Motor neuron (in vitro differentiated cells): Measurements from ENCODE around the gene DHRS12. TPM values are rescaled to one million over a fixed set of nuclear protein-coding genes. Genes with fewer than 3 reads are reported as not detected.
A peak's percentile ranks its signal among the peaks of the same experiment; 100 is the strongest.

Experiments used
- ATAC-seq, 8 experiments: fragments of 200-7000 bp; cut with Tn5 transposase; replicated peaks in 6 of 8; 2 replicates each; pipeline ENCODE4 v1.8.0; 2021; ENCODE audit warnings: mild to moderate bottlenecking in 8 of 8, moderate library complexity in 8 of 8
- H3K27ac ChIP-seq, 2 donors: fragments of 250-450 bp; sonication (Bioruptor Pico); 2 replicates each; pipeline ENCODE4 v1.9.0; 2021; ENCODE audit warnings: antibody characterized with exemption in 2 of 2, mild to moderate bottlenecking in 2 of 2, moderate library complexity in 1 of 2
- H3K4me1 ChIP-seq, 2 donors: fragments of 250-450 bp; sonication (Bioruptor Pico); replicated peaks in 1 of 2; 2 replicates each; pipeline ENCODE4 v1.6.1; 2021; ENCODE audit warnings: antibody characterized with exemption in 2 of 2, mild to moderate bottlenecking in 2 of 2, moderate library complexity in 1 of 2
- H3K4me3 ChIP-seq, 5 donors: fragments of 250-450 bp; sonication (Bioruptor Pico); 2 replicates each; pipeline ENCODE4 v1.9.0; 2021; ENCODE audit warnings: antibody characterized with exemption in 5 of 5, mild to moderate bottlenecking in 5 of 5, moderate library complexity in 4 of 5
- WGBS, 10 experiments: fragments of 450-650 bp; shearing (Covaris generic); methylation state at CpG; one replicate each; pipeline ENCODE4 v1.0.0; 2022; 5-methylcytosine and 5-hydroxymethylcytosine counted together
- in situ Hi-C, 9 experiments: fragments of 400-800 bp; cut with MboI; loops; one replicate each; pipeline ENCODE4 v1.15.0; 2021; ENCODE audit warnings: low sequenced_read_pairs in 9 of 9, low pct_unique_long_range_greater_than_20kb in 2 of 9; ENCODE audit not compliant: unreplicated experiment in 9 of 9
- total RNA-seq, 8 experiments: library from RNA; unstranded; fragments of 300-600 nt; gene quantifications; 2 replicates each; pipeline versions ENCODE4 v1.2.3 to v1.2.4, GENCODE V29; 2022

DHRS12 gene
- total RNA-seq, 8 experiments from 2014 or later, result 3.5 to 8.9 (median 5.2) TPM

- in situ Hi-C loops, result no loop called here
- ATAC-seq, result peak in 3 of 8 experiments; percentile 49 to 89 (median 58)
- Histone ChIP-seq H3K27ac (no peak overlapping the region), H3K4me3 (no peak overlapping the region), H3K4me1 (peaks cover 2 to 3% of the 10 kb centered on the region in 2 donors)
- 48 to 100% (median 74%) methylated on average over 2 to 6 of the region's 6 CpGs for WGBS, 10 experiments
Observed at GRCh38 chr13:51739027-51739764, 64.8 kb downstream of the DHRS12 start.

GRCh38 chr13:51738226-51738905, 65.6 kb downstream of the DHRS12 start:
- in situ Hi-C loops, result no loop called here
- Histone ChIP-seq H3K27ac (no peak overlapping the region), H3K4me3 (no peak overlapping the region), H3K4me1 (peaks cover 2 to 9% of the 10 kb centered on the region in 2 donors)
- 60 to 100% (median 94%) methylated on average over 1 to 2 of the region's 2 CpGs; no CpG with 5 or more reads in 2 of the 10 experiments for WGBS, 10 experiments
- no peak for ATAC-seq

- WGBS, 10 experiments, result 60 to 100% (median 85%) methylated on average over 1 to 3 of the region's 3 CpGs; no CpG with 5 or more reads in 2 of the 10 experiments
- peaks cover 2 to 12% of the 10 kb centered on the region in 2 donors for H3K4me1 ChIP-seq
- ATAC-seq, result no peak
- no peak overlapping the region for H3K27ac ChIP-seq
- in situ Hi-C loops, result no loop called here
- H3K4me3 ChIP-seq, result no peak overlapping the region
Observed at GRCh38 chr13:51737609-51738008, 66.4 kb downstream of the DHRS12 start.

GRCh38 chr13:51734786-51735185, 69.2 kb downstream of the DHRS12 start:
- WGBS, 10 experiments, result 60 to 100% (median 68%) methylated on average over 1 to 2 of the region's 2 CpGs; no CpG with 5 or more reads in 4 of the 10 experiments
- H3K27ac ChIP-seq, result no peak overlapping the region
- in situ Hi-C loops, result no loop called here
- ATAC-seq, result no peak
- H3K4me1 ChIP-seq, result peaks cover 2 to 16% of the 10 kb centered on the region in 2 donors
- H3K4me3 ChIP-seq, result no peak overlapping the region

- H3K27ac ChIP-seq, result no peak overlapping the region
- 0 to 100% (median 81%) methylated on average over 1 to 3 of the region's 3 CpGs; no CpG with 5 or more reads in 3 of the 10 experiments for WGBS, 10 experiments
- in situ Hi-C loops, result no loop called here
- H3K4me3 ChIP-seq, result no peak overlapping the region
- ATAC-seq, result peak; percentile 29 to 70 (median 50)
- H3K4me1 ChIP-seq, result peaks cover 2 to 21% of the 10 kb centered on the region in 2 donors
Observed at GRCh38 chr13:51733374-51734298, 70.3 kb downstream of the DHRS12 start.

GRCh38 chr13:51731759-51732158, 72.2 kb downstream of the DHRS12 start:
- in situ Hi-C loops, result no loop called here
- no peak for ATAC-seq
- 26 to 95% (median 90%) methylated on average over 1 to 4 of the region's 4 CpGs for WGBS, 10 experiments

GRCh38 chr13:51730927-51731326, 73.0 kb downstream of the DHRS12 start:
- H3K27ac ChIP-seq, result no peak overlapping the region
- no peak for ATAC-seq
- no peak overlapping the region for H3K4me3 ChIP-seq
- WGBS, 10 experiments, result 100% methylated on average over 1 of the region's 1 CpG; no CpG with 5 or more reads in 9 of the 10 experiments
- peaks cover 2 to 17% of the 10 kb centered on the region in 2 donors for H3K4me1 ChIP-seq
- in situ Hi-C loops, result no loop called here

More at GRCh38 chr13:51731759-51732158, 72.2 kb downstream of the DHRS12 start:
- Histone ChIP-seq H3K4me1 (peaks cover 2 to 17% of the 10 kb centered on the region in 2 donors), H3K27ac (no peak overlapping the region), H3K4me3 (no peak overlapping the region)

GRCh38 chr13:51729866-51730553, 74.0 kb downstream of the DHRS12 start:
- in situ Hi-C loops, result no loop called here
- Histone ChIP-seq H3K4me3 (no peak overlapping the region), H3K27ac (no peak overlapping the region), H3K4me1 (peaks cover 2 to 17% of the 10 kb centered on the region in 2 donors)
- peak; percentile 56 to 90 (median 79) for ATAC-seq
- 9 to 100% (median 54%) methylated on average over 1 to 11 of the region's 11 CpGs for WGBS, 10 experiments

- Histone ChIP-seq H3K27ac (no peak overlapping the region), H3K4me1 (peaks cover 0 to 17% of the 10 kb centered on the region in 2 donors), H3K4me3 (no peak overlapping the region)
- 22 to 100% (median 85%) methylated on average over 3 to 10 of the region's 10 CpGs; no CpG with 5 or more reads in 3 of the 10 experiments for WGBS, 10 experiments
- in situ Hi-C loops, result no loop called here
- ATAC-seq, result peak in 3 of 8 experiments; percentile 58 to 76 (median 61)
Observed at GRCh38 chr13:51728972-51729371, 75.0 kb downstream of the DHRS12 start.

GRCh38 chr13:51728275-51728673, 75.7 kb downstream of the DHRS12 start:
- H3K4me1 ChIP-seq, result peaks cover 0 to 10% of the 10 kb centered on the region in 2 donors
- no peak for ATAC-seq
- no peak overlapping the region for H3K4me3 ChIP-seq
- no peak overlapping the region for H3K27ac ChIP-seq
- in situ Hi-C loops, result no loop called here
- WGBS, 10 experiments, result 82 to 100% (median 93%) methylated on average over 1 to 4 of the region's 4 CpGs

- 64 to 96% (median 86%) methylated on average over 3 to 8 of the region's 8 CpGs for WGBS, 10 experiments
- in situ Hi-C loops, result no loop called here
- Histone ChIP-seq H3K27ac (no peak overlapping the region), H3K4me1 (peaks cover 0 to 9% of the 10 kb centered on the region in 2 donors), H3K4me3 (no peak overlapping the region)
- ATAC-seq, result no peak
Observed at GRCh38 chr13:51727634-51728274, 76.2 kb downstream of the DHRS12 start.
